HG03139 (cell line): ENCODE measurements around the gene PPP1R12C.

ENCODE experiments used
- ATAC-seq: cut with Tn5 transposase; IDR thresholded peaks from one replicate; pipeline ENCODE4 v1.9.1; 2021; ENCODE audit not compliant: unreplicated experiment

Gene PPP1R12C

GRCh38 chr19:55091126-55091910 lies 26.1 kb downstream of the PPP1R12C start:
- no peak for ATAC-seq

GRCh38 chr19:55090564-55090963 lies 26.9 kb downstream of the PPP1R12C start:
- ATAC-seq, result no peak

GRCh38 chr19:55089342-55089944 lies 28.0 kb downstream of the PPP1R12C start:
- ATAC-seq, result no peak

GRCh38 chr19:55088543-55089341 lies 28.7 kb downstream of the PPP1R12C start:
- ATAC-seq, result no peak

GRCh38 chr19:55088021-55088451 lies 29.4 kb downstream of the PPP1R12C start:
- ATAC-seq, result no peak

- no peak for ATAC-seq
These were observed 29.9 kb downstream of the PPP1R12C start for GRCh38 chr19:55087542-55087901.

- ATAC-seq, result no peak
These were observed 30.5 kb downstream of the PPP1R12C start for GRCh38 chr19:55086730-55087541.

- no peak for ATAC-seq
These were observed 31.3 kb downstream of the PPP1R12C start for GRCh38 chr19:55085923-55086715.

GRCh38 chr19:55084416-55084815 lies 33.0 kb downstream of the PPP1R12C start:
- no peak for ATAC-seq

GRCh38 chr19:55083004-55083850 lies 34.2 kb downstream of the PPP1R12C start:
- no peak for ATAC-seq

GRCh38 chr19:55082020-55082851 lies 35.2 kb downstream of the PPP1R12C start:
- no peak for ATAC-seq

GRCh38 chr19:55081770-55082019 lies 35.7 kb downstream of the PPP1R12C start:
- no peak for ATAC-seq

- ATAC-seq, result peak; percentile 55
These were observed 36.3 kb downstream of the PPP1R12C start for GRCh38 chr19:55080968-55081769.

- no peak for ATAC-seq
These were observed 37.1 kb downstream of the PPP1R12C start for GRCh38 chr19:55080121-55080967.

- ATAC-seq, result no peak
These were observed 37.9 kb downstream of the PPP1R12C start for GRCh38 chr19:55079400-55080038.

GRCh38 chr19:55078996-55079395 lies 38.4 kb downstream of the PPP1R12C start:
- ATAC-seq, result no peak
